Measurements from ENCODE around the gene RNF111.
"Not testable (repeated sequence)": the region's sequence is repeated elsewhere in the genome, so short reads cannot be mapped to it uniquely, and the experiment has no call there.

RNF111 gene

DNA sequence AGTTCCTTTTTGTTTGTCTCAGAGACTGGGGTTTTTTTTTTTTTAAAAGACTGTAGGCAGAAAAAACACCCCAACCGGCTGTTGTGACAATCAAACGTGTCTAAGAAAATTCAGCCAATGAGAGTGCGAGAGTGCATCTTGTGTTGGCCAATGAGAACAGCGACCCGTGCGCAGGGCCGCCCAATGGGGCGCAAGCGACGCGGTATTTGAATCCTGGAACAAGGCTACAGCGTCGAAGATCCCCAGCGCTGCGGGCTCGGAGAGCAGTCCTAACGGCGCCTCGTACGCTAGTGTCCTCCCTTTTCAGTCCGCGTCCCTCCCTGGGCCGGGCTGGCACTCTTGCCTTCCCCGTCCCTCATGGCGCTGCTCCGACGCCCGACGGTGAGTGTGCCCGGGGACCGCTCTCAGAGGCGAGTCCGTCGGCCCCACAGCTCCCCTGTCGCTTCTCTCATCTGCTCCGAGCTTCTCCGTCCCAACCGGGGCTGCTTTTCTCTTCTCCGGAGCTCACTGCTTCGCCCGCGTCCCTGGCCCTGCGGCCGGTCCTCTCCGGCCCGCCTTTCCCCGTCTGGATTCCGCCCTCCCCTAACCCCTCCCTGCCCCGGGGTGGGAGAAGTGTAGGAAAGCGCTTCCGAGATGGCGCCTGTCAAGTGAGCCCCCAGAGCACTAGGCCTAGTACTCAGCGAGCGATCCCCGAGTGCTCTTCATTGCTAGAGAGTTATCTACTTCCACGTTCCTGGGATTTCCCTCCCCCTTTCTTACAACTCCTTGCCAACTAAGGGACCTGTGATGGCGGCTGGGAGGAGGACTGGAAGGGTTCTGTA is 117.7 kb downstream of the RNF111 start, which contains the start of gene CCNB2:
CCNB2 (plus strand) TSS at position 235 of the 821 bp plus-strand sequence; CDS start at position 358, 123 bp downstream.
- Histone ChIP-seq H3K27ac (ENCODE audit: low read length) (no peak within 1 kb of the TSS), H3K9me3 (ENCODE audit: control insufficient read depth, insufficient read depth, low read length) (no peaks in the 10 kb centered on the region), H3K4me3 (ENCODE audit: low read length) (peak within 1 kb of the TSS; percentile 93), H3K27me3 (ENCODE audit: control insufficient read depth, insufficient read depth, low read length) (no peaks in the 10 kb centered on the region), H3K4me1 (ENCODE audit: control insufficient read depth, insufficient read depth, low read length) (no peaks in the 10 kb centered on the region), H3K36me3 (ENCODE audit: control insufficient read depth, insufficient read depth, low read length) (peaks cover 4% of the 10 kb centered on the region; the same call in 1 of the 2 replicates)
- DNase-seq (ENCODE audit: low read depth, low spot score) = peak; percentile 88
- no CpG with 5 or more reads among the region's 57 CpGs for WGBS (ENCODE audit: insufficient coverage, insufficient read length)

DNA sequence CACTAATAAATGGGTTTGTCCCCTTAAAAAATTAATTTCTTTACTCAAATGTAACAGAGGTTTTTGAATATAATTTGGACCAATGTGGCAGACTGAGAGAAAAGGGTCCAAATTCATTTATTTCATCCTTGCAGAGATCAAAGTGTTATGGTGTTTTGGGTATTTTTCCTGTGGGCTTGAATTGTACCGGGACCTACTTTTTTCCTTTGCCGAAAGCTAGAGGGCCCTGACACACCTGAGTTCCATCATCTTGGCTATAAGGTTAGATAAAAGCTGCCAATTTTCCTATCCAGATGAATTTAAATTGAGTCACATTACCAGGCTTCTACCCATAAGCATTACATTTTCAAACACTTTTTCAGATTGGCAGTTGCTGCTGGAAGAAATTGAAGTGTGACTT is 118.4 kb downstream of the RNF111 start:
- Histone ChIP-seq H3K27ac (ENCODE audit: low read length) (no peak overlapping the region), H3K9me3 (ENCODE audit: control insufficient read depth, insufficient read depth, low read length) (no peaks in the 10 kb centered on the region), H3K36me3 (ENCODE audit: control insufficient read depth, insufficient read depth, low read length) (peaks cover 2% of the 10 kb centered on the region; the same call in 1 of the 2 replicates), H3K4me3 (ENCODE audit: low read length) (peak overlapping the region; percentile 93; the same call in 1 of the 2 replicates), H3K27me3 (ENCODE audit: control insufficient read depth, insufficient read depth, low read length) (no peaks in the 10 kb centered on the region), H3K4me1 (ENCODE audit: control insufficient read depth, insufficient read depth, low read length) (no peaks in the 10 kb centered on the region)
- no peak for DNase-seq (ENCODE audit: low read depth, low spot score)
- WGBS (ENCODE audit: insufficient coverage, insufficient read length) = no CpG with 5 or more reads among the region's 2 CpGs

DNA sequence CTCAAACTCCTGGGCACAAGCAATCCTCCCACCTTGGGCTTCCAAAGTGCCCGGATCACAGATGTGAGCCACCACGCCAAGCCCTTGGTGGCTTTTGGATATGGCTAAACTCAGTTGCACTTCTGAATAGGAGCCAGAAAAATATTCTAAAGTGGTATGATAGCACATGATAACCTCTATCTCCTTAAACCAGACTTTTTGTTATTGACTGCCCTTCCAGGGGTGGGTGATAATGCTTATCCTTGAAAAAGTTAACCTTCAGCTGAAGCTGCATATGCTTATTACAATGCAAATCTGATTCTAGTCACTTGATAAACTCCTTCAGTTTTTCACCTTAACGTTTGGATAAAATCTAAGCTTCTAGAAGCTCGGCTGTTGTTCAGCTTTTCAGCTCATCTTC is 123.8 kb downstream of the RNF111 start:
- H3K36me3 ChIP-seq (ENCODE audit: control insufficient read depth, insufficient read depth, low read length) = peaks cover 15% of the 10 kb centered on the region; the same call in 1 of the 2 replicates
- no peaks in the 10 kb centered on the region for H3K4me1 ChIP-seq (ENCODE audit: control insufficient read depth, insufficient read depth, low read length)
- no CpG with 5 or more reads among the region's 4 CpGs for WGBS (ENCODE audit: insufficient coverage, insufficient read length)
- no peak overlapping the region for H3K27ac ChIP-seq (ENCODE audit: low read length)
- H3K27me3 ChIP-seq (ENCODE audit: control insufficient read depth, insufficient read depth, low read length) = no peaks in the 10 kb centered on the region
- no peak for DNase-seq (ENCODE audit: low read depth, low spot score)
- no peaks in the 10 kb centered on the region for H3K9me3 ChIP-seq (ENCODE audit: control insufficient read depth, insufficient read depth, low read length)
- H3K4me3 ChIP-seq (ENCODE audit: low read length) = no peak overlapping the region

DNA sequence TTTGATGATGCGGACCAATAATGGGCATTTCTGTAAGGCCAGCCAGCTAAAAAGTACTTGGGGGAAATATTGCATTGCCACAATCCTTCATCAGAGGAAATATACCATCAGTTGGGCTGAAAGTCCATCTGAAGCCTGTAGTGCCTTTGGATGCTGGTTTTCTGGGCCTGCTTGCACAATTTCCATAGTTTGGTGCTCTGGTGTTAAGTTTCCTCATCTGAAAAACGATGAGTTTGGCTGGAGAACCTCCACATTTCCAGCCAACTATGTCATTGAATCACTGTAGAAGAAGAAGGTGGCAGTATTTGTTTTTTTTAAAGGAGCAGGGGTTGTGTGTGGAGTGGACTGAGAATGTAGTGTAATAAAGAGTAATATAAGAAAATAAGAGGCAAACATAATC is 127.6 kb downstream of the RNF111 start:
- H3K9me3 ChIP-seq (ENCODE audit: control insufficient read depth, insufficient read depth, low read length) = no peaks in the 10 kb centered on the region
- no peak overlapping the region for H3K27ac ChIP-seq (ENCODE audit: low read length)
- no peak overlapping the region for H3K4me3 ChIP-seq (ENCODE audit: low read length)
- no peaks in the 10 kb centered on the region for H3K27me3 ChIP-seq (ENCODE audit: control insufficient read depth, insufficient read depth, low read length)
- DNase-seq (ENCODE audit: low read depth, low spot score) = no peak
- no CpG with 5 or more reads among the region's 2 CpGs for WGBS (ENCODE audit: insufficient coverage, insufficient read length)
- peaks cover 33% of the 10 kb centered on the region; the same call in 1 of the 2 replicates for H3K36me3 ChIP-seq (ENCODE audit: control insufficient read depth, insufficient read depth, low read length)
- H3K4me1 ChIP-seq (ENCODE audit: control insufficient read depth, insufficient read depth, low read length) = no peaks in the 10 kb centered on the region

DNA sequence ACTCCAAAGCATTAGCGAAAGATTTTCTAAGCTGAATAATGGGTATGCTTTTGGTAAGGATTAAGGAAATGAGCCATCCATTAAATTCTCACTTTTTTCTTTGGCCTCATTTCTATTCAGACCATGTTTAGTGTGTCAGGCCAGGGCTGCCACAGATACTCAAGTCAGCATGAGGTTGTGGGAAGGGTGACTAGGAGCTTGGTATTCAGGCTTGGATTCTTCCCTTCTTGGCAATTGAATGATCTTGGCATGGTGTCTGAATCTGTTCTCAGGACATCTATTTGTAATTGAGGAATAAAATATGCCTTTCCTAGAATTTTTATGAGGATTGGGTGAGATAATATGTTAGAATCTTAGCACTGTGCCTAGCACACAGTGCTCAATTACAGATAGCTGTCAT is 128.7 kb downstream of the RNF111 start:
- H3K4me3 ChIP-seq (ENCODE audit: low read length) = no peak overlapping the region
- no peaks in the 10 kb centered on the region for H3K9me3 ChIP-seq (ENCODE audit: control insufficient read depth, insufficient read depth, low read length)
- DNase-seq (ENCODE audit: low read depth, low spot score) = no peak
- H3K36me3 ChIP-seq (ENCODE audit: control insufficient read depth, insufficient read depth, low read length) = peaks cover 33% of the 10 kb centered on the region; the same call in 1 of the 2 replicates
- no CpG with 5 or more reads among the region's 1 CpG for WGBS (ENCODE audit: insufficient coverage, insufficient read length)
- H3K27ac ChIP-seq (ENCODE audit: low read length) = no peak overlapping the region
- H3K27me3 ChIP-seq (ENCODE audit: control insufficient read depth, insufficient read depth, low read length) = no peaks in the 10 kb centered on the region
- H3K4me1 ChIP-seq (ENCODE audit: control insufficient read depth, insufficient read depth, low read length) = no peaks in the 10 kb centered on the region

GRCh38 chr15:59116771-59117170 is 129.3 kb downstream of the RNF111 start:
- Histone ChIP-seq H3K4me1 (ENCODE audit: control insufficient read depth, insufficient read depth, low read length) (no peaks in the 10 kb centered on the region), H3K27me3 (ENCODE audit: control insufficient read depth, insufficient read depth, low read length) (no peaks in the 10 kb centered on the region), H3K27ac (ENCODE audit: low read length) (no peak overlapping the region), H3K36me3 (ENCODE audit: control insufficient read depth, insufficient read depth, low read length) (peaks cover 33% of the 10 kb centered on the region; the same call in 1 of the 2 replicates), H3K9me3 (ENCODE audit: control insufficient read depth, insufficient read depth, low read length) (no peaks in the 10 kb centered on the region), H3K4me3 (ENCODE audit: low read length) (no peak overlapping the region)
- no peak for DNase-seq (ENCODE audit: low read depth, low spot score)
- no CpG with 5 or more reads among the region's 6 CpGs for WGBS (ENCODE audit: insufficient coverage, insufficient read length)

- Histone ChIP-seq H3K27me3 (ENCODE audit: control insufficient read depth, insufficient read depth, low read length) (no peaks in the 10 kb centered on the region), H3K9me3 (ENCODE audit: control insufficient read depth, insufficient read depth, low read length) (no peaks in the 10 kb centered on the region), H3K27ac (ENCODE audit: low read length) (no peak overlapping the region), H3K36me3 (ENCODE audit: control insufficient read depth, insufficient read depth, low read length) (peaks cover 37% of the 10 kb centered on the region; the same call in 1 of the 2 replicates), H3K4me1 (ENCODE audit: control insufficient read depth, insufficient read depth, low read length) (no peaks in the 10 kb centered on the region), H3K4me3 (ENCODE audit: low read length) (no peak overlapping the region)
- no peak for DNase-seq (ENCODE audit: low read depth, low spot score)
- WGBS (ENCODE audit: insufficient coverage, insufficient read length) = no CpG with 5 or more reads among the region's 5 CpGs
Measured at GRCh38 chr15:59119625-59120024, 132.2 kb downstream of the RNF111 start.

GRCh38 chr15:59120937-59121336 is 133.5 kb downstream of the RNF111 start:
- Histone ChIP-seq H3K4me3 (ENCODE audit: low read length) (no peak overlapping the region), H3K27ac (ENCODE audit: low read length) (no peak overlapping the region), H3K36me3 (ENCODE audit: control insufficient read depth, insufficient read depth, low read length) (peaks cover 33% of the 10 kb centered on the region; the same call in 1 of the 2 replicates), H3K4me1 (ENCODE audit: control insufficient read depth, insufficient read depth, low read length) (no peaks in the 10 kb centered on the region), H3K9me3 (ENCODE audit: control insufficient read depth, insufficient read depth, low read length) (no peaks in the 10 kb centered on the region), H3K27me3 (ENCODE audit: control insufficient read depth, insufficient read depth, low read length) (no peaks in the 10 kb centered on the region)
- no peak for DNase-seq (ENCODE audit: low read depth, low spot score)
- no CpG with 5 or more reads among the region's 5 CpGs for WGBS (ENCODE audit: insufficient coverage, insufficient read length)

DNA sequence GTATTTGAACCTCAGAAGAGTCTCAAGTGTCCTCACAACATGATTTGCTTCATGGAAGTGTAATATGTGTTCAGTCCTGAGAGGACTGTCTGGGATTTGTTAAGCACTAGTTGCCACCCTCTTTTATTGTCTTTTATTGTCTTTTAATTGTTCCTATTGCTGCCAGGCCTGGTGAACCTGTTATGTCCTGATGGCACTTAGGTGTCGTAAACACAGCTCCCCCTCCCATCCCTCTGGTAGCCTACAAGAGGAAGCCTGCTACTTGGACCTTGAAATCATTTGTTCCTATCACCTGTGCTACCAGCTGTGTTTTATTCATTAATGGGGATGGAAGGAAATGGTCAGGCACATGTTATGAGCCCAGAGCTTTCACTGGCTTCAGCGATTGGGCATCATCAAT is 136.8 kb downstream of the RNF111 start:
- no peaks in the 10 kb centered on the region for H3K9me3 ChIP-seq (ENCODE audit: control insufficient read depth, insufficient read depth, low read length)
- WGBS (ENCODE audit: insufficient coverage, insufficient read length) = no CpG with 5 or more reads among the region's 2 CpGs
- H3K4me3 ChIP-seq (ENCODE audit: low read length) = no peak overlapping the region
- no peaks in the 10 kb centered on the region for H3K27me3 ChIP-seq (ENCODE audit: control insufficient read depth, insufficient read depth, low read length)
- no peaks in the 10 kb centered on the region for H3K4me1 ChIP-seq (ENCODE audit: control insufficient read depth, insufficient read depth, low read length)
- H3K27ac ChIP-seq (ENCODE audit: low read length) = no peak overlapping the region
- peaks cover 10% of the 10 kb centered on the region; the same call in 1 of the 2 replicates for H3K36me3 ChIP-seq (ENCODE audit: control insufficient read depth, insufficient read depth, low read length)
- no peak for DNase-seq (ENCODE audit: low read depth, low spot score)

DNA sequence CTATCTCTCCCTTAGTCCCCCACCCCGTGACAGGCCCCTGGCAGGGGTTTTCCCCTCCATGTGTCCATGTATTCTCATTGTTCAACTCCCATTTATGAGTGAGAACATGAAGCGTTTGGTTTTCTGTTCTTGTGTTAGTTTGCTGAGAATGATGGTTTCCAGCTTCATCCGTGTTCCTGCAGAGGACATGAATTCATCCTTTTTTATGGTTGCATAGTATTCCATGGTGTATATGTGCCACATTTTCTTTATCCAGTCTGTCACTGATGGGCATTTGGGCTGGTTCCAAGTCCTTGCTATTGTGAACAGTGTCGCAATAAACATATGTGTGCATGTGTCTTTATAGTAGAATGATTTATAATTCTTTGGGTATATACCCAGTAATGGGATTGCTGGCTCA is 138.2 kb downstream of the RNF111 start:
- H3K27me3 ChIP-seq (ENCODE audit: control insufficient read depth, insufficient read depth, low read length); H3K4me3 ChIP-seq (ENCODE audit: low read length); H3K27ac ChIP-seq (ENCODE audit: low read length); H3K4me1 ChIP-seq (ENCODE audit: control insufficient read depth, insufficient read depth, low read length); DNase-seq (ENCODE audit: low read depth, low spot score); H3K9me3 ChIP-seq (ENCODE audit: control insufficient read depth, insufficient read depth, low read length): not testable (repeated sequence)
- WGBS (ENCODE audit: insufficient coverage, insufficient read length) = no CpG with 5 or more reads among the region's 4 CpGs
- H3K36me3 ChIP-seq (ENCODE audit: control insufficient read depth, insufficient read depth, low read length) = peaks cover 10% of the 10 kb centered on the region; the same call in 1 of the 2 replicates

All from iPS DF 6.9 (cell line).